NCI-H1436 (cell line): Measurements from ENCODE around the gene LZTFL1.

Experiments used
- DNase-seq: peaks from one replicate; lab custom pipeline; 2025; lab: John Stamatoyannopoulos, UW

LZTFL1 gene

GRCh38 chr3:45841757-45842491, at the start of gene LZTFL1:
Gene LZTFL1, minus strand, starts transcription at chr3:45842119. Its CDS starts 128 bp downstream, at chr3:45841991.
- DNase-seq: peak; percentile 79

- DNase-seq: peak; percentile 5
Observed at GRCh38 chr3:45890405-45890804, 48.5 kb upstream of the LZTFL1 start.

GRCh38 chr3:45889337-45889736, 47.4 kb upstream of the LZTFL1 start:
- DNase-seq: no peak

- no peak for DNase-seq
Observed at GRCh38 chr3:45887759-45888511, 46.0 kb upstream of the LZTFL1 start.

GRCh38 chr3:45887285-45887684, 45.4 kb upstream of the LZTFL1 start:
- DNase-seq: no peak

- DNase-seq: no peak
Observed at GRCh38 chr3:45885979-45886705, 44.2 kb upstream of the LZTFL1 start, which contains the start of gene CCR9. Gene CCR9, plus strand, starts transcription at chr3:45886543. Its CDS starts 8,391 bp downstream, at chr3:45894934.

- DNase-seq: no peak
Observed at GRCh38 chr3:45884368-45885201, 42.7 kb upstream of the LZTFL1 start.

- DNase-seq: no peak
Observed at GRCh38 chr3:45881078-45882022, 39.4 kb upstream of the LZTFL1 start.

GRCh38 chr3:45880725-45881077, 38.8 kb upstream of the LZTFL1 start:
- DNase-seq: no peak

GRCh38 chr3:45878124-45878523, 36.2 kb upstream of the LZTFL1 start:
- no peak for DNase-seq

- no peak for DNase-seq
Observed at GRCh38 chr3:45874677-45875346, 32.9 kb upstream of the LZTFL1 start.

GRCh38 chr3:45873638-45874037, 31.7 kb upstream of the LZTFL1 start:
- no peak for DNase-seq

- no peak for DNase-seq
Observed at GRCh38 chr3:45873036-45873435, 31.1 kb upstream of the LZTFL1 start.

- DNase-seq: no peak
Observed at GRCh38 chr3:45872569-45872968, 30.6 kb upstream of the LZTFL1 start.

GRCh38 chr3:45871780-45872179, 29.9 kb upstream of the LZTFL1 start:
- no peak for DNase-seq

GRCh38 chr3:45870099-45870498, 28.2 kb upstream of the LZTFL1 start:
- no peak for DNase-seq

- no peak for DNase-seq
Observed at GRCh38 chr3:45869638-45870037, 27.7 kb upstream of the LZTFL1 start.

- no peak for DNase-seq
Observed at GRCh38 chr3:45868650-45869049, 26.7 kb upstream of the LZTFL1 start.

GRCh38 chr3:45868213-45868612, 26.3 kb upstream of the LZTFL1 start:
- DNase-seq: no peak

- no peak for DNase-seq
Observed at GRCh38 chr3:45865563-45865962, 23.6 kb upstream of the LZTFL1 start.
